GM18909 (cell line): ENCODE measurements around the gene SHISA6.

ENCODE experiments used
- ATAC-seq: cut with Tn5 transposase; IDR thresholded peaks from one replicate; pipeline ENCODE4 v1.9.1; 2021; ENCODE audit warnings: mild to moderate bottlenecking; ENCODE audit not compliant: unreplicated experiment, poor library complexity

Gene SHISA6

GRCh38 chr17:11264183-11264871, 23.3 kb downstream of the SHISA6 start:
- no peak for ATAC-seq

- no peak for ATAC-seq
Observed at GRCh38 chr17:11267999-11268575, 27.1 kb downstream of the SHISA6 start.

- ATAC-seq, result no peak
Observed at GRCh38 chr17:11269210-11269609, 28.2 kb downstream of the SHISA6 start.

GRCh38 chr17:11272191-11272590, 31.2 kb downstream of the SHISA6 start:
- ATAC-seq, result no peak

GRCh38 chr17:11273596-11273995, 32.6 kb downstream of the SHISA6 start:
- no peak for ATAC-seq

GRCh38 chr17:11274106-11274505, 33.1 kb downstream of the SHISA6 start:
- ATAC-seq, result no peak

- no peak for ATAC-seq
Observed at GRCh38 chr17:11276486-11276885, 35.5 kb downstream of the SHISA6 start.

- no peak for ATAC-seq
Observed at GRCh38 chr17:11278186-11278991, 37.4 kb downstream of the SHISA6 start.

GRCh38 chr17:11278992-11279270, 37.9 kb downstream of the SHISA6 start:
- no peak for ATAC-seq

- no peak for ATAC-seq
Observed at GRCh38 chr17:11279776-11280344, 38.8 kb downstream of the SHISA6 start.

GRCh38 chr17:11282586-11282985, 41.6 kb downstream of the SHISA6 start:
- no peak for ATAC-seq

GRCh38 chr17:11284811-11285210, 43.8 kb downstream of the SHISA6 start:
- ATAC-seq, result no peak

- ATAC-seq, result no peak
Observed at GRCh38 chr17:11285946-11286345, 44.9 kb downstream of the SHISA6 start.

GRCh38 chr17:11287791-11288190, 46.8 kb downstream of the SHISA6 start:
- ATAC-seq, result no peak

GRCh38 chr17:11290814-11291213, 49.8 kb downstream of the SHISA6 start:
- no peak for ATAC-seq

GRCh38 chr17:11292491-11292890, 51.5 kb downstream of the SHISA6 start:
- ATAC-seq, result no peak

- ATAC-seq, result no peak
Observed at GRCh38 chr17:11293480-11293879, 52.5 kb downstream of the SHISA6 start.

- ATAC-seq, result no peak
Observed at GRCh38 chr17:11294826-11295225, 53.8 kb downstream of the SHISA6 start.

GRCh38 chr17:11296994-11297393, 56.0 kb downstream of the SHISA6 start:
- ATAC-seq, result no peak

GRCh38 chr17:11298401-11298800, 57.4 kb downstream of the SHISA6 start:
- ATAC-seq, result no peak

GRCh38 chr17:11300201-11300600, 59.2 kb downstream of the SHISA6 start:
- ATAC-seq, result no peak
